ENCODE results near the gene PSTPIP1. TPM values are rescaled to one million over a fixed set of nuclear protein-coding genes. Genes with fewer than 3 reads are reported as not detected.
A peak's percentile ranks its signal among the peaks of the same experiment; 100 is the strongest.

The PSTPIP1 gene
- total RNA-seq, 2 experiments from 2014 or later = 238 to 241 TPM

GRCh38 chr15:77027111-77027696 is 32.3 kb downstream of the PSTPIP1 start:
- no peaks in the 10 kb centered on the region for H3K27me3 Mint-ChIP-seq
- POLR2A ChIA-PET = no interaction called here
- H3K27ac Mint-ChIP-seq = peak overlapping the region; percentile 62
- DNase-seq = peak; percentile 23
- peaks cover 40% of the 10 kb centered on the region for H3K4me1 Mint-ChIP-seq
- H3K4me3 Mint-ChIP-seq = no peak overlapping the region
- peaks cover 25% of the 10 kb centered on the region for H3K36me3 Mint-ChIP-seq
- no peaks in the 10 kb centered on the region for H3K9me3 Mint-ChIP-seq
- no peak for ATAC-seq (ENCODE audit: low read depth)

- Mint-ChIP-seq H3K27ac (peak overlapping the region; percentile 65), H3K36me3 (peaks cover 21% of the 10 kb centered on the region), H3K9me3 (no peaks in the 10 kb centered on the region), H3K4me1 (peaks cover 34% of the 10 kb centered on the region), H3K27me3 (no peaks in the 10 kb centered on the region), H3K4me3 (no peak overlapping the region)
- DNase-seq (peak; percentile 19), ATAC-seq (ENCODE audit: low read depth) (no peak)
- POLR2A ChIA-PET = no interaction called here
Measured at GRCh38 chr15:77027697-77028450, 32.9 kb downstream of the PSTPIP1 start.

GRCh38 chr15:77028451-77029165 is 33.7 kb downstream of the PSTPIP1 start:
- Mint-ChIP-seq H3K27me3 (no peaks in the 10 kb centered on the region), H3K9me3 (no peaks in the 10 kb centered on the region), H3K4me3 (no peak overlapping the region), H3K27ac (peak overlapping the region; percentile 65), H3K4me1 (peaks cover 27% of the 10 kb centered on the region), H3K36me3 (peaks cover 19% of the 10 kb centered on the region)
- DNase-seq (peak; percentile 25), ATAC-seq (ENCODE audit: low read depth) (no peak)
- POLR2A ChIA-PET = interaction anchor here (0.5 to 1.4 kb wide), 2 partner anchors 15 to 457 kb away, joined by 3 to 4 read pairs; no protein-coding TSS in a partner anchor

- Mint-ChIP-seq H3K9me3 (no peaks in the 10 kb centered on the region), H3K36me3 (peaks cover 21% of the 10 kb centered on the region), H3K27ac (peak overlapping the region; percentile 56), H3K4me3 (no peak overlapping the region), H3K27me3 (no peaks in the 10 kb centered on the region), H3K4me1 (peaks cover 20% of the 10 kb centered on the region)
- ATAC-seq (ENCODE audit: low read depth) (no peak), DNase-seq (peak; percentile 29)
- POLR2A ChIA-PET = interaction anchor here (0.9 to 3.0 kb wide), 3 partner anchors 16 to 54 kb away, joined by 3 to 12 read pairs (median 3); no protein-coding TSS in a partner anchor
Measured at GRCh38 chr15:77029166-77030047, 34.5 kb downstream of the PSTPIP1 start.

GRCh38 chr15:77030048-77030927 is 35.4 kb downstream of the PSTPIP1 start:
- Mint-ChIP-seq H3K27me3 (no peaks in the 10 kb centered on the region), H3K9me3 (no peaks in the 10 kb centered on the region), H3K27ac (peak overlapping the region; percentile 70), H3K4me3 (no peak overlapping the region), H3K4me1 (peaks cover 22% of the 10 kb centered on the region), H3K36me3 (peaks cover 30% of the 10 kb centered on the region)
- ATAC-seq (ENCODE audit: low read depth) (no peak), DNase-seq (peak; percentile 34)
- POLR2A ChIA-PET = interaction anchor here (0.9 to 3.0 kb wide), 5 partner anchors 16 to 89 kb away, joined by 3 to 12 read pairs (median 4); no protein-coding TSS in a partner anchor

GRCh38 chr15:77030928-77031375 is 36.0 kb downstream of the PSTPIP1 start:
- peak; percentile 9 for ATAC-seq (ENCODE audit: low read depth)

GRCh38 chr15:77031376-77032050 is 36.6 kb downstream of the PSTPIP1 start:
- ATAC-seq (ENCODE audit: low read depth) = peak; percentile 90
- H3K27ac Mint-ChIP-seq = peak overlapping the region; percentile 62
- H3K27me3 Mint-ChIP-seq = no peaks in the 10 kb centered on the region
- H3K36me3 Mint-ChIP-seq = peaks cover 38% of the 10 kb centered on the region
- DNase-seq = peak; percentile 67
- H3K9me3 Mint-ChIP-seq = no peaks in the 10 kb centered on the region
- peaks cover 18% of the 10 kb centered on the region for H3K4me1 Mint-ChIP-seq
- POLR2A ChIA-PET = interaction anchor here (0.9 to 3.0 kb wide), 3 partner anchors 19 to 90 kb away, joined by 4 to 12 read pairs (median 8); no protein-coding TSS in a partner anchor
- H3K4me3 Mint-ChIP-seq = no peak overlapping the region

More at GRCh38 chr15:77030928-77031375, 36.0 kb downstream of the PSTPIP1 start:
- H3K4me3 Mint-ChIP-seq = no peak overlapping the region
- no peaks in the 10 kb centered on the region for H3K9me3 Mint-ChIP-seq
- H3K27me3 Mint-ChIP-seq = no peaks in the 10 kb centered on the region
- H3K4me1 Mint-ChIP-seq = peaks cover 20% of the 10 kb centered on the region
- H3K27ac Mint-ChIP-seq = peak overlapping the region; percentile 62
- H3K36me3 Mint-ChIP-seq = peaks cover 35% of the 10 kb centered on the region
- peak; percentile 30 for DNase-seq
- POLR2A ChIA-PET = interaction anchor here (0.9 to 3.0 kb wide), 4 partner anchors 18 to 90 kb away, joined by 3 to 12 read pairs (median 6); no protein-coding TSS in a partner anchor

GRCh38 chr15:77032052-77032646 is 37.2 kb downstream of the PSTPIP1 start:
- POLR2A ChIA-PET = interaction anchor here (1.5 to 3.0 kb wide), 2 partner anchors 19 to 57 kb away, joined by 8 to 12 read pairs; no protein-coding TSS in a partner anchor
- ATAC-seq (ENCODE audit: low read depth) (no peak), DNase-seq (peak; percentile 24)
- peaks cover 44% of the 10 kb centered on the region for H3K36me3 Mint-ChIP-seq
- H3K27me3 Mint-ChIP-seq = no peaks in the 10 kb centered on the region
- no peak overlapping the region for H3K27ac Mint-ChIP-seq
- peaks cover 18% of the 10 kb centered on the region for H3K4me1 Mint-ChIP-seq
- H3K9me3 Mint-ChIP-seq = no peaks in the 10 kb centered on the region
- no peak overlapping the region for H3K4me3 Mint-ChIP-seq

- POLR2A ChIA-PET = no interaction called here
- Mint-ChIP-seq H3K4me1 (peaks cover 18% of the 10 kb centered on the region), H3K9me3 (peaks cover 3% of the 10 kb centered on the region), H3K36me3 (peaks cover 51% of the 10 kb centered on the region), H3K4me3 (no peak overlapping the region), H3K27me3 (no peaks in the 10 kb centered on the region), H3K27ac (no peak overlapping the region)
- DNase-seq = no peak
- ATAC-seq (ENCODE audit: low read depth) = no peak
Measured at GRCh38 chr15:77032647-77033416, 37.9 kb downstream of the PSTPIP1 start.

GRCh38 chr15:77033417-77033728 is 38.4 kb downstream of the PSTPIP1 start:
- H3K27me3 Mint-ChIP-seq = no peaks in the 10 kb centered on the region
- POLR2A ChIA-PET = no interaction called here
- peaks cover 3% of the 10 kb centered on the region for H3K9me3 Mint-ChIP-seq
- peaks cover 18% of the 10 kb centered on the region for H3K4me1 Mint-ChIP-seq
- H3K27ac Mint-ChIP-seq = no peak overlapping the region
- ATAC-seq (ENCODE audit: low read depth) (no peak), DNase-seq (no peak)
- peaks cover 52% of the 10 kb centered on the region for H3K36me3 Mint-ChIP-seq
- H3K4me3 Mint-ChIP-seq = no peak overlapping the region
